SK-N-SH treated with all-trans-retinoic acid at 6 μM for 48 hours (cell line): ENCODE results near the gene SERPINH1.

Experiments
- ATAC-seq: fragments of 200-7000 bp; cut with Tn5 transposase; 3 replicates; pipeline ENCODE4 v1.9.1; 2020; ENCODE audit warnings: mild to moderate bottlenecking, moderate library complexity
- ARNTL ChIP-seq: fragments of 450-650 bp; formaldehyde crosslinking; IDR thresholded peaks from 2 replicates; pipeline ENCODE4 v1.5.0; 2020; ENCODE audit warnings: low read depth, mild to moderate bottlenecking, moderate library complexity, borderline replicate concordance
- CREB5 ChIP-seq: fragments of 250-450 bp; sonication (Bioruptor Pico); IDR thresholded peaks from 2 replicates; pipeline ENCODE4 v1.5.1; 2020; ENCODE audit warnings: low read depth, mild to moderate bottlenecking, moderate library complexity
- CSDC2 ChIP-seq: fragments of 250-450 bp; sonication (Bioruptor Pico); IDR thresholded peaks from 2 replicates; pipeline ENCODE4 v1.5.0; 2020; ENCODE audit warnings: mild to moderate bottlenecking, moderate library complexity
- CSRNP3 ChIP-seq: fragments of 250-450 bp; sonication (Bioruptor Pico); IDR thresholded peaks from 2 replicates; pipeline ENCODE4 v1.5.1; 2021; ENCODE audit warnings: mild to moderate bottlenecking, moderate library complexity
- ESRRG ChIP-seq: fragments of 250-450 bp; sonication (Bioruptor Pico); IDR thresholded peaks from 2 replicates; pipeline ENCODE4 v1.6.1; 2021; ENCODE audit warnings: mild to moderate bottlenecking
- GLIS3 ChIP-seq: fragments of 250-450 bp; sonication (Bioruptor Pico); IDR thresholded peaks from 2 replicates; pipeline ENCODE4 v1.5.0; 2020; ENCODE audit warnings: mild to moderate bottlenecking, moderate library complexity
- ISL1 ChIP-seq: fragments of 250-450 bp; sonication (Bioruptor Pico); IDR thresholded peaks from 2 replicates; pipeline ENCODE4 v2.1.2; 2022; ENCODE audit warnings: mild to moderate bottlenecking, moderate library complexity
- OSR1 ChIP-seq: fragments of 250-450 bp; sonication (Bioruptor Pico); IDR thresholded peaks from 2 replicates; pipeline ENCODE4 v1.8.0; 2022; ENCODE audit warnings: moderate library complexity, mild to moderate bottlenecking, inconsistent platforms
- PATZ1 ChIP-seq: fragments of 250-450 bp; sonication (Bioruptor Pico); IDR thresholded peaks from 2 replicates; pipeline ENCODE4 v1.8.0; 2020; ENCODE audit warnings: mild to moderate bottlenecking, moderate library complexity, borderline replicate concordance
- POU6F1 ChIP-seq: fragments of 250-450 bp; sonication (Bioruptor Pico); IDR thresholded peaks from 2 replicates; pipeline ENCODE4 v1.8.0; 2021; ENCODE audit warnings: low read depth, mild to moderate bottlenecking, moderate library complexity, borderline replicate concordance
- PPARA ChIP-seq: fragments of 250-450 bp; sonication (Bioruptor Pico); IDR thresholded peaks from 2 replicates; pipeline ENCODE4 v1.5.0; 2020; ENCODE audit warnings: mild to moderate bottlenecking, borderline replicate concordance
- RARB ChIP-seq: fragments of 250-450 bp; sonication (Bioruptor Pico); IDR thresholded peaks from 2 replicates; pipeline ENCODE4 v1.8.0; 2021; ENCODE audit warnings: mild to moderate bottlenecking, moderate library complexity
- TCF4 ChIP-seq: fragments of 250-450 bp; sonication (Bioruptor Pico); IDR thresholded peaks from 2 replicates; pipeline ENCODE4 v1.8.0; 2021; ENCODE audit warnings: mild to moderate bottlenecking, moderate library complexity, borderline replicate concordance
- TOX ChIP-seq: fragments of 250-450 bp; sonication (Bioruptor Pico); IDR thresholded peaks from 2 replicates; pipeline ENCODE4 v1.8.0; 2021; ENCODE audit warnings: mild to moderate bottlenecking, moderate library complexity, borderline replicate concordance
- TSHZ2 ChIP-seq: fragments of 250-450 bp; sonication (Bioruptor Pico); IDR thresholded peaks from 2 replicates; pipeline ENCODE4 v1.5.0; 2020; ENCODE audit warnings: mild to moderate bottlenecking, moderate library complexity
- ZC3H10 ChIP-seq: fragments of 250-450 bp; sonication (Bioruptor Pico); IDR thresholded peaks from 2 replicates; pipeline ENCODE4 v1.5.1; 2021; ENCODE audit warnings: mild to moderate bottlenecking, moderate library complexity
- ZFP3 ChIP-seq: fragments of 250-450 bp; sonication (Bioruptor Pico); IDR thresholded peaks from 2 replicates; pipeline ENCODE4 v1.5.0; 2020; ENCODE audit warnings: mild to moderate bottlenecking, moderate library complexity
- ZFP30 ChIP-seq: fragments of 450-650 bp; formaldehyde crosslinking; IDR thresholded peaks from 2 replicates; pipeline ENCODE4 v1.5.0; 2022; ENCODE audit warnings: mild to moderate bottlenecking, moderate library complexity
- ZNF565 ChIP-seq: fragments of 450-650 bp; formaldehyde crosslinking; conservative IDR thresholded peaks from 2 replicates; pipeline ENCODE4 v1.5.0; 2020; ENCODE audit warnings: low read depth, mild to moderate bottlenecking, moderate library complexity
- ZNF70 ChIP-seq: fragments of 450-650 bp; formaldehyde crosslinking; IDR thresholded peaks from 2 replicates; pipeline ENCODE4 v1.5.0; 2020; ENCODE audit warnings: mild to moderate bottlenecking, moderate library complexity

The SERPINH1 gene

DNA sequence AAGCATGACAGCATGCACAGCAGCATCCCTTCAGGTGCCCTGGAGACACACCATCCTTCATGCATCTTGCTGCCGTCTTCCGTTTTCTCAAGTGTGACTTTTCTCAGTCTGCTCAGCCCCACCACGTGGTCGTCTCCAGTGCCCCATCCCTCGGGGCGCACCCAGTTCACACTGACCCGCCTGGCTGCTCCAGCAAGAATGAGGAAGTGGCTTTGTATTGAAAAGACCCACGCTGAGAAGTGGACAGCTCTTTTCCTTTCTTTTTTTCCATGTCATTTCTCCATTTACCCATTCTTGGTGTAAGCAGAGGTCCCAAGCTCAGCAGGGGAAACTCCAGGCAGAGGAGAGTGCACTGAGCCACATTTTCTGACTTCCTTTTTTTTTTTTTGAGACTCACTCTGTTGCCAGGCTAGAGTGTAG, 14.5 kb downstream of the SERPINH1 start:
- TF ChIP-seq PATZ1, result no peak
- no peak for TF ChIP-seq TOX
- ATAC-seq, result no peak

- ATAC-seq, result peak; percentile 36
- TF ChIP-seq POU6F1 (CRISPR knock-in tag) (no peak), ZC3H10 (CRISPR knock-in tag) (no peak), PATZ1 (no peak), CSDC2 (CRISPR knock-in tag) (no peak), ZFP3 (CRISPR knock-in tag) (no peak)
Measured at GRCh38 chr11:75577207-75577606, 15.2 kb downstream of the SERPINH1 start.

- no peak for TF ChIP-seq TOX
- no peak for TF ChIP-seq ESRRG (CRISPR knock-in tag)
- TF ChIP-seq GLIS3 (CRISPR knock-in tag), result no peak
- TF ChIP-seq ARNTL (CRISPR knock-in tag), result no peak
- TF ChIP-seq ZC3H10 (CRISPR knock-in tag), result no peak
- no peak for TF ChIP-seq CSRNP3 (CRISPR knock-in tag)
- no peak for TF ChIP-seq PPARA (CRISPR knock-in tag)
- no peak for TF ChIP-seq ISL1 (CRISPR knock-in tag)
- TF ChIP-seq OSR1, result no peak
- TF ChIP-seq CREB5 (CRISPR knock-in tag), result no peak
- TF ChIP-seq PATZ1, result no peak
- TF ChIP-seq ZFP3 (CRISPR knock-in tag), result no peak
- TF ChIP-seq ZNF70 (CRISPR knock-in tag), result no peak
- TF ChIP-seq ZNF565 (CRISPR knock-in tag), result no peak
- no peak for TF ChIP-seq TCF4 (CRISPR knock-in tag)
- no peak for TF ChIP-seq POU6F1 (CRISPR knock-in tag)
- no peak for TF ChIP-seq ZFP30
- no peak for TF ChIP-seq TSHZ2 (CRISPR knock-in tag)
- TF ChIP-seq CSDC2 (CRISPR knock-in tag), result no peak
- no peak for TF ChIP-seq RARB (CRISPR knock-in tag)
- no peak for ATAC-seq
Measured at GRCh38 chr11:75578977-75579376, 16.9 kb downstream of the SERPINH1 start.
